T-cell (primary cell): Measurements from ENCODE around the gene NES. TPM values are rescaled to one million over a fixed set of nuclear protein-coding genes. Genes with fewer than 3 reads are reported as not detected.

Source experiments
- ATAC-seq, 4 experiments: fragments of 200-7000 bp in 3 of 4; fragments of 150-1000 bp in 1 of 4; cut with Tn5 transposase; replicated peaks in 1 of 4; 1 replicate in 3 of 4; 2 replicates in 1 of 4; pipeline ENCODE4 v1.10.0; 2021; ENCODE audit warnings: moderate library complexity in 3 of 4, mild to moderate bottlenecking in 2 of 4, moderate number of reproducible peaks in 1 of 4
- CTCF ChIA-PET, 2 donors: fragments of 300-600 bp; sonication (Branson Sonifier 250); formaldehyde crosslinking; loops; one replicate each; lab custom pipeline; 2022; ENCODE audit warnings: antibody characterized with exemption in 2 of 2; lab: Charles Lee
- POLR2A ChIA-PET, 2 donors: fragments of 300-600 bp; sonication (Branson Sonifier 250); formaldehyde crosslinking; loops; one replicate each; lab custom pipeline; 2022; ENCODE audit warnings: antibody characterized with exemption in 2 of 2; lab: Charles Lee
- DNase-seq, 35 experiments: peaks; one replicate each; pipeline versions ENCODE4 v3.0.0 to v3.0.0-alpha.2; 2013 to 2023
- H3K27ac ChIP-seq: one replicate; pipeline ENCODE4 v1.5.1; 2013; ENCODE audit warnings: low read length
- H3K27me3 ChIP-seq, 2 experiments: replicated peaks in 1 of 2; 1 replicate in 1 of 2; 2 replicates in 1 of 2; pipeline versions ENCODE4 v1.6.1 to v1.7.0; 2013; ENCODE audit warnings: low read length in 1 of 2, mixed read lengths in 1 of 2; ENCODE audit not compliant: control insufficient read depth in 2 of 2, insufficient read depth in 2 of 2; ENCODE audit errors: extremely low read depth in 1 of 2
- H3K36me3 ChIP-seq, 2 donors: 1 replicate in 1 of 2; 2 replicates in 1 of 2; pipeline versions ENCODE4 v1.6.1 to v1.7.0; 2013; ENCODE audit warnings: low read length in 1 of 2; ENCODE audit not compliant: control insufficient read depth in 2 of 2, insufficient read depth in 1 of 2; ENCODE audit errors: extremely low read depth in 1 of 2
- H3K4me1 ChIP-seq, 2 experiments: 1 replicate in 1 of 2; 2 replicates in 1 of 2; pipeline versions ENCODE4 v1.6.1 to v1.7.0; 2013; ENCODE audit warnings: low read length in 2 of 2, mixed read lengths in 1 of 2; ENCODE audit not compliant: insufficient read depth in 2 of 2, control insufficient read depth in 1 of 2; ENCODE audit errors: extremely low read depth in 1 of 2
- H3K4me3 ChIP-seq, 2 donors: 1 replicate in 1 of 2; 2 replicates in 1 of 2; pipeline versions ENCODE4 v1.5.1 to v1.7.0; 2013; ENCODE audit warnings: mild to moderate bottlenecking in 2 of 2, low read length in 1 of 2, moderate library complexity in 1 of 2; ENCODE audit not compliant: control insufficient read depth in 1 of 2; ENCODE audit errors: extremely low read depth in 1 of 2
- H3K9me3 ChIP-seq: 2 replicates; pipeline ENCODE4 v1.7.0; 2013
- H3K27ac Mint-ChIP-seq, 2 donors: one replicate each; pipeline ENCODE4 v1.8.0; 2020 to 2021; ENCODE audit warnings: mild to moderate bottlenecking in 2 of 2, mixed read lengths in 2 of 2
- H3K27me3 Mint-ChIP-seq, 2 donors: one replicate each; pipeline ENCODE4 v1.8.0; 2021 to 2022; ENCODE audit warnings: mixed read lengths in 2 of 2
- H3K36me3 Mint-ChIP-seq: one replicate; pipeline ENCODE4 v1.8.0; 2021; ENCODE audit warnings: mixed read lengths
- H3K4me1 Mint-ChIP-seq, 3 donors: one replicate each; pipeline ENCODE4 v1.8.0; 2020 to 2022; ENCODE audit warnings: mixed read lengths in 3 of 3, mild to moderate bottlenecking in 1 of 3
- H3K4me3 Mint-ChIP-seq, 3 donors: one replicate each; pipeline ENCODE4 v1.8.0; 2020 to 2022; ENCODE audit warnings: mild to moderate bottlenecking in 3 of 3, mixed read lengths in 3 of 3, moderate library complexity in 3 of 3
- H3K9me3 Mint-ChIP-seq, 3 donors: one replicate each; pipeline ENCODE4 v1.8.0; 2020 to 2022; ENCODE audit warnings: mixed read lengths in 3 of 3
- WGBS: methylation state at CpG from one replicate; pipeline ENCODE4 v1.1.5; 2013; ENCODE audit warnings: missing lambda C conversion rate; ENCODE audit not compliant: insufficient coverage; 5-methylcytosine and 5-hydroxymethylcytosine counted together
- total RNA-seq, 35 experiments: library from RNA in 6 of 35; stranded (reverse) in 6 of 35; fragments of 120-200 nt in 1 of 35; gene quantifications; one replicate each; pipeline versions ENCODE4 v1.2.1 to v1.2.4 and lab custom pipeline; 2013 to 2026

The NES gene
- total RNA-seq, 5 donors from 2014 or later (not counting 1 experiment from before 2014, with no cell fraction given) = 0.10 to 0.35 (median 0.25) TPM; not detected in 2

GRCh38 chr1:156625436-156626078, 51.6 kb downstream of the NES start:
- POLR2A ChIA-PET = no interaction called here
- peaks cover 15 to 63% of the 10 kb centered on the region in 2 experiments for H3K27me3 ChIP-seq
- H3K4me3 ChIP-seq = peak overlapping the region; percentile 19 to 60

GRCh38 chr1:156624814-156625435, 52.3 kb downstream of the NES start:
- ATAC-seq (peak in 3 of 4 experiments; percentile 10 to 28 (median 23)), DNase-seq (peak in 2 of 35 experiments; percentile 17 to 25)
- CTCF ChIA-PET = interaction anchor here (0.6 to 1.4 kb wide), 10 partner anchors 14 to 124 kb away, joined by 3 to 10 read pairs (median 4); partner anchors contain the start of genes GPATCH4 (in 1 of the 2) and MEF2D (in 1 of the 2)
- H3K36me3 Mint-ChIP-seq = no peaks in the 10 kb centered on the region
- no peaks in the 10 kb centered on the region for H3K9me3 Mint-ChIP-seq
- WGBS = 7% methylated on average over 50 of the region's 55 CpGs
- Histone ChIP-seq H3K36me3 (no peaks in the 10 kb centered on the region), H3K9me3 (no peaks in the 10 kb centered on the region), H3K27me3 (peaks cover 17 to 59% of the 10 kb centered on the region in 2 experiments), H3K4me1 (peaks cover 0 to 24% of the 10 kb centered on the region in 2 experiments), H3K4me3 (peak overlapping the region; percentile 19 to 69), H3K27ac (no peak overlapping the region)
- POLR2A ChIA-PET = no interaction called here
- H3K27me3 Mint-ChIP-seq = peaks cover 52 to 63% of the 10 kb centered on the region in 2 donors
- H3K27ac Mint-ChIP-seq = no peak overlapping the region
- H3K4me1 Mint-ChIP-seq = peaks cover 13 to 17% (median 14%) of the 10 kb centered on the region in 3 donors
- H3K4me3 Mint-ChIP-seq = peak overlapping the region; percentile 49 to 69 (median 58)

More at GRCh38 chr1:156625436-156626078, 51.6 kb downstream of the NES start:
- peaks cover 0 to 24% of the 10 kb centered on the region in 2 experiments for H3K4me1 ChIP-seq
- ATAC-seq (peak; percentile 61 to 75 (median 70)), DNase-seq (peak; percentile 21 to 84 (median 56))
- Mint-ChIP-seq H3K27ac (peak overlapping the region in 1 of 2 donors; percentile 15), H3K9me3 (no peaks in the 10 kb centered on the region), H3K27me3 (peaks cover 47 to 59% of the 10 kb centered on the region in 2 donors), H3K36me3 (no peaks in the 10 kb centered on the region), H3K4me3 (peak overlapping the region; percentile 67 to 69 (median 69)), H3K4me1 (peaks cover 13 to 17% (median 14%) of the 10 kb centered on the region in 3 donors)
- no peak overlapping the region for H3K27ac ChIP-seq
- WGBS = 4% methylated on average over 28 of the region's 45 CpGs
- CTCF ChIA-PET = interaction anchor here (0.7 to 1.0 kb wide), 2 partner anchors 12 to 55 kb away, joined by 3 read pairs; no protein-coding TSS in a partner anchor
- no peaks in the 10 kb centered on the region for H3K9me3 ChIP-seq
- H3K36me3 ChIP-seq = no peaks in the 10 kb centered on the region

DNA sequence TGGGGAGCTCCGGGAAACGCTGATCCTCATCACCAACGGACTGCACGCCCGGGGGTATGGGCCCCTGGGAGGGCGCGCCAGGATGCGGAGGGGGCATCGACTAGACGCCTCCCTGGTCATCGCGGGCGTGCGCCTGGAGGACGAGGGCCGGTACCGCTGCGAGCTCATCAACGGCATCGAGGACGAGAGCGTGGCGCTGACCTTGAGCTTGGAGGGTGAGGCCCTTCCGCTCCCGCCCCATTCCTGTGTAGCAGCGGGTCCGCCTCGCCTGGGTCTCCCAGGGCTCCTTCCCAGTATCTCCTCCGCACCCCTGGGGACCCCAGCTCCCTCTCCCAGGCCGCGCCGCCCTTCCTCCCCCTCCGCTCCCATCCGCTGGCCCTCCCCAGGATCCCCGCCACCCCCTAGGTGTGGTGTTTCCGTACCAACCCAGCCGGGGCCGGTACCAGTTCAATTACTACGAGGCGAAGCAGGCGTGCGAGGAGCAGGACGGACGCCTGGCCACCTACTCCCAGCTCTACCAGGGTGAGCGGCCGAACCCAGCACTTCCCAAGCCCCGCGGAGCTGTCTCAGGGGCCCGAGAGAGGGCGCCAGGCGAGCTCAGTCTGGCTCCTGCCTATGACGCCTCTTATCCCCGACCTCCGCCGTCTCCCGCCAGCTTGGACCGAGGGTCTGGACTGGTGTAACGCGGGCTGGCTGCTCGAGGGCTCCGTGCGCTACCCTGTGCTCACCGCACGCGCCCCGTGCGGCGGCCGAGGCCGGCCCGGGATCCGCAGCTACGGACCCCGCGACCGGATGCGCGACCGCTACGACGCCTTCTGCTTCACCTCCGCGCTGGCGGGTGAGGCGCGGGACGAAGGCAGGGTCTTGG, 53.0 kb downstream of the NES start:
- peak overlapping the region; percentile 41 to 69 (median 58) for H3K4me3 Mint-ChIP-seq
- ATAC-seq (peak; percentile 51 to 58 (median 53)), DNase-seq (peak in 12 of 35 experiments; percentile 10 to 52 (median 32))
- Histone ChIP-seq H3K27ac (no peak overlapping the region), H3K36me3 (no peaks in the 10 kb centered on the region), H3K27me3 (peaks cover 19 to 66% of the 10 kb centered on the region in 2 experiments), H3K4me3 (peak overlapping the region; percentile 35 to 69), H3K9me3 (no peaks in the 10 kb centered on the region), H3K4me1 (peaks cover 0 to 24% of the 10 kb centered on the region in 2 experiments)
- ChIA-PET CTCF (interaction anchor here (0.8 to 1.4 kb wide), 9 partner anchors 12 to 123 kb away, joined by 3 to 10 read pairs (median 4); partner anchors contain the start of genes GPATCH4 (in 1 of the 2) and MEF2D (in 1 of the 2)), POLR2A (no interaction called here)
- no peaks in the 10 kb centered on the region for H3K9me3 Mint-ChIP-seq
- H3K4me1 Mint-ChIP-seq = peaks cover 13 to 18% (median 14%) of the 10 kb centered on the region in 3 donors
- H3K27ac Mint-ChIP-seq = no peak overlapping the region
- 3% methylated on average over 86 of the region's 87 CpGs for WGBS
- peaks cover 58 to 65% of the 10 kb centered on the region in 2 donors for H3K27me3 Mint-ChIP-seq
- H3K36me3 Mint-ChIP-seq = no peaks in the 10 kb centered on the region

GRCh38 chr1:156622581-156623297, 54.5 kb downstream of the NES start:
- Mint-ChIP-seq H3K4me3 (peak overlapping the region in 2 of 3 donors; percentile 48 to 56), H3K36me3 (no peaks in the 10 kb centered on the region), H3K4me1 (peaks cover 13 to 18% (median 14%) of the 10 kb centered on the region in 3 donors), H3K9me3 (no peaks in the 10 kb centered on the region), H3K27me3 (peaks cover 58 to 65% of the 10 kb centered on the region in 2 donors), H3K27ac (no peak overlapping the region)
- DNase-seq (no peak), ATAC-seq (no peak)
- POLR2A ChIA-PET = no interaction called here
- Histone ChIP-seq H3K4me1 (peaks cover 0 to 24% of the 10 kb centered on the region in 2 experiments), H3K27ac (no peak overlapping the region), H3K36me3 (no peaks in the 10 kb centered on the region), H3K4me3 (no peak overlapping the region), H3K27me3 (peaks cover 19 to 72% of the 10 kb centered on the region in 2 experiments), H3K9me3 (no peaks in the 10 kb centered on the region)
- CTCF ChIA-PET = interaction anchor here in 1 of 2 donors (0.6 to 1.0 kb wide), 2 partner anchors 67 to 152 kb away, joined by 3 read pairs; no protein-coding TSS in a partner anchor
- 100% methylated on average over 3 of the region's 6 CpGs for WGBS

DNA sequence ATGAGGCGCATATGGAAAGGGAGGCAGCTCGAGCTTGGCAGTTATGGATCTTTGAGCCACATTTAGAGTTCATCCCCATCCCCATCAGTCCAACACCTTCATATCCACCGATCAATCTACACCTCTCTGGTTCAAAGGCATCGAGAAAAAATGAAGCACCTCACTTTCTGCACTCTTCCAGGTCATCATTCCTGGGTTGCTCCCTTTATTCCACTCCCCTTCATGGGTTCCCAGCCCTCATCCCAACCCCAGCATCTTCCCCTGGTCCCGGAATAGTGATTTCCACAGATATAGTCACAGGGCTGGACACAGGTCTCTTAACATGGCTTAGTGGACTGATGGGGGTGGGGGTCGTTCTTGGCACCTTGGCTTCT, 57.6 kb downstream of the NES start:
- peaks cover 20 to 68% of the 10 kb centered on the region in 2 experiments for H3K27me3 ChIP-seq
- no peak overlapping the region for H3K4me3 ChIP-seq
- H3K36me3 Mint-ChIP-seq = no peaks in the 10 kb centered on the region
- H3K27ac Mint-ChIP-seq = no peak overlapping the region
- ATAC-seq (no peak), DNase-seq (no peak)
- 43% methylated on average over 3 of the region's 6 CpGs for WGBS
- no peaks in the 10 kb centered on the region for H3K9me3 Mint-ChIP-seq
- H3K4me3 Mint-ChIP-seq = no peak overlapping the region
- H3K4me1 Mint-ChIP-seq = peaks cover 3 to 9% (median 6%) of the 10 kb centered on the region in 3 donors
- no peaks in the 10 kb centered on the region for H3K36me3 ChIP-seq
- no peaks in the 10 kb centered on the region for H3K9me3 ChIP-seq
- ChIA-PET POLR2A (no interaction called here), CTCF (interaction anchor here in 1 of 2 donors (0.9 to 1.2 kb wide), 2 partner anchors 94 to 177 kb away, joined by 3 read pairs; no protein-coding TSS in a partner anchor)
- H3K27me3 Mint-ChIP-seq = peaks cover 58 to 61% of the 10 kb centered on the region in 2 donors
- H3K4me1 ChIP-seq = peaks cover 0 to 9% of the 10 kb centered on the region in 2 experiments
- H3K27ac ChIP-seq = no peak overlapping the region
